GM21619 (cell line): Measurements from ENCODE around the gene NFATC1.
"Not testable (repeated sequence)": the region's sequence is repeated elsewhere in the genome, so short reads cannot be mapped to it uniquely, and the experiment has no call there.

ENCODE experiments used
- ATAC-seq: cut with Tn5 transposase; IDR thresholded peaks from one replicate; pipeline ENCODE4 v1.9.1; 2021; ENCODE audit not compliant: unreplicated experiment

The NFATC1 gene

DNA sequence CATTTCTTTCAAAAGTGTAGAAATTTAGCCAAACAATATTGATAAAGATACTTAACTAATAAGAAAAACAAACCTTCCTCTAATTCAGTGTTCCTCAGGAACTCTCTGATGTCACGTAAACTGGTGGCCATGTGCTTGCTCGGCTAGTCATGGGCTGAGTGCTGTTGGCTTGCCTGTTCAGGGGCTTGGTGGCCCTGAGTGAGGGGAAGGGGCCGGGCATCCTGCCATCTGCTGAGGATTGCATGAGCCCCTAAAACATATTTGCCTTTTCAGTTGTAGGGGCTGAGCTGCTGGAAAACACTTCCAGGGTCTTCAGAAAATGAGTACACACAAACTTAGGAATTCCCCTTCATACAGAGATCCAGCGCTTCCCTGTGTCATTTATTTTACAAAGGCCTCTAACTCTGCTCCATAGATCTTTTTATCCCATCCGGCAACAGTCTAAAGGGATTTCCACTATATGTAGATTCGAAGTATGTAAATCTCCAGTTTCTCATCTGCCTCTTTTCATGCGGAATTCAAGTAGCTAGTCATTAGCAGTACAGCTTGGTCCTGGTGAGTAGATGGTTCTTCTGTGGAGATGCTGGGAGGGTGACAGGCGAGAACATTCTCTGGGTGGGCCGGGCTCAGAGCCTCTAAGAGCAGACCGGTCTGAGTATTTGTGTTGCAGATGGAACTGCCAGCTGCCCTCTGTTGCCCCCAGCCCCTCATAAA is 20.1 kb upstream of the NFATC1 start:
- no peak for ATAC-seq

DNA sequence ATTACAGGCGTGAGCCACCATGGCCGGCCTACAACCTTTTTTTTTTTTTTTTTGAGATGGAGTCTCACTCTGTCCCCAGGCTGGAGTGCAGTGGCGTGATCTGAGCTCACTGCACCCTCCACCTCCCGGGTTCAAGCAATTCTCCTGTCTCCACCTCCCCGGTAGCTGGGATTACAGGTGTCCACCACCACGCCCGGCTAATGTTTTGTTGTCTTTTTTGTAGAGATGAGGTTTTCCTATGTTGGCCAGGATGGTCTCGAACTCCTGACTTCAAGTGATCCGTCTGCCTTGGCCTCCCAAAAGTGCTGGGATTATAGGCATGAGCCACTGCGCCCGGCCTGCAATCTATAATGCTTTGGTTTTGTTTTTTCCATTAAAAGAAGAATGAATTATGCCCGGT is 19.1 kb upstream of the NFATC1 start:
- not testable (repeated sequence) for ATAC-seq

DNA sequence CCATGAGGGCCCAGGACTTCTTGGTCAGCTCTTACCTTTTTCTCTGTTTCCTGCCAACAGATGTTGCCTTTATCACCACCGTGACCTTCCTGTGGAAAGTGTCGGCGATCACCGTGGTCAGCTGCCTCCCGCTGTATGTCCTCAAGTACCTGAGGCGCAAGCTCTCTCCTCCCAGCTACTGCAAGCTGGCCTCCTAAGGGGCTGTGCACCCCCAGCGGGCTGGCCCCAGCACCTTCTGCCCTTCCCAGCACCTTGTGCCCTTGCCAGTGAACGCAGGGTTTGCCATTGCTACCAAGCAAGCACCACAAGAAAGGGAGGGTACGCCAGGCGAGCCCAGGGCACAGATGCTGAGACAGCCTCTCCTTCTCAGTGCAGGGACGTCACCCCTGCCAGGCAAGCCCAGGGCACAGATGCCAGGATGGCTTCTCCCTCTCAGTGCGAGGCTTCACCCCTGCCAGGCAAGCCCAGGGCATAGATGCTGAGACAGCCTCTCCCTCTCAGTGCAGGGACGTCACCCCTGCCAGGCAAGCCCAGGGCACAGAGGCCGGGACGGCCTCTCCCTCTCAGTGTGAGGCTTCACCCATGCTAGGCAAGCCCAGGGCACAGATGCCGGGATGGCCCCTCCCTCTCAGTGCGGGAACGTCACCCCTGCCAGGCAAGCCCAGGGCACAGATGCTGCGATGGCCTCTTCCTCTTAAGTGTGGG is 18.4 kb upstream of the NFATC1 start:
- no peak for ATAC-seq

DNA sequence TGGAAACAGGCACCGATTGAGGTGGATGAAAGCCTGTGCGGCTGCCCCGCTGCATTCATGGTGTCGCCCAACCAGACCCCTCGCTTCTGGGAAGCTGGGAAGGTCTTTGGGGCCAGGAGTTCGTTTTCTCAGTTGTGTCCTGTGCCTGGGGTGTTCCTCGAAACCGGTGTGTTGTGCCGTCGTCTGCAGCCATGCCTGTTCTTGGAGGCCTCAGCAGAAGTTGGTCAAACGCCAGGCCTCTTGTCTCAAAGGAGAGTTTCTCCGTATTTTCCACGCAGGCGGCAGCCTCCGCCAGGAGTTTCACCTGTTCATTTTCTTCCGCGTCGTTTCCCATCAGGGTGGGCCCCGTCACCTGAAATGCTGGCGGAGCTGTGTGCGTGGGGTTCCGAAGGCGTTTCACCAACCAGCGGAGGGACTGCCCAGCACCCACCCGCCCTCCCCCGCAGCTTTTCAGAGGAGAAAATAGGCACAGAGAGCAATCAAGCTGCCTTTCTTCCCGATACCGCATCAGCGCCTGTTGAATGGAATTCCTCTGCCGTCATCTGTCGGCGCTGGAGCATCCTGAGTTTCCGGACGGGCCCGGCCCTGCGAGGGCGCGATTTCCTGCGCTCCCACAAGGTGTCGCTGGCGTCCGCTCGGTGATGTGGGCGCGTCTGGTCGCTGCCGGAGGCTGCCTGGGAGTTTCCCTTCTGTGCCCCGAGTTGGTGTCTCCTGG is 17.0 kb upstream of the NFATC1 start:
- peak; percentile 63 for ATAC-seq

DNA sequence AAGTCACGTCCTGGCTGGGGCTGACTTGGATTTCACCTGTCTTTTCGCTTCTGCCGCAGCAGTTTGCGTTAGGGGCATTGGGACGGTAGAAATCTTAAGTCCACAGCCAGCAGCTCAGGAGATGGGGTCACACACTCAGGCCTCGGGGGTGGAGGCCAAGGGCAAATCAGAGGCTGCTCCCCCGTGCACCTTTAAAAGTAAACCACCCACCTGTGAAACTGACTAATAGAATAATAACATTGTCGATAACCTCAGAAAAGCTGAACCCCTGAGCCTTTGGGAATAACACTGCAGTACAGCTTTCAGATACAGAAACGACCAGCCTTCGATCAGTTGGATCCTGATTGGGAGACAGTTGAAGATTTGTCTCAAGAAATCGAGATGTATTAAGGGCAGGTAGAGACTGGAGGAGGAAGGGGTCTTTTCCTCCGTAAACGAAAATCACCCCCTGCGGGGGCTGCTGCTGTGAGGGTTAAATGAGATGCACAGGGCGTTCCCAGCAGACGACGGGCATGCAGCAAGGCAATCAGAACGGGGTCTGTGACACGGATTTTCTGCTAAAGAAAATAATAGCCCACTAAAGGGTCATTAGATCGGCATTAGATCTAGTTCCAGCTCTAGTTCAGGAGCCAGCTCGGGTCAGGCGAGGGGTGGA is 16.4 kb upstream of the NFATC1 start:
- ATAC-seq: no peak

DNA sequence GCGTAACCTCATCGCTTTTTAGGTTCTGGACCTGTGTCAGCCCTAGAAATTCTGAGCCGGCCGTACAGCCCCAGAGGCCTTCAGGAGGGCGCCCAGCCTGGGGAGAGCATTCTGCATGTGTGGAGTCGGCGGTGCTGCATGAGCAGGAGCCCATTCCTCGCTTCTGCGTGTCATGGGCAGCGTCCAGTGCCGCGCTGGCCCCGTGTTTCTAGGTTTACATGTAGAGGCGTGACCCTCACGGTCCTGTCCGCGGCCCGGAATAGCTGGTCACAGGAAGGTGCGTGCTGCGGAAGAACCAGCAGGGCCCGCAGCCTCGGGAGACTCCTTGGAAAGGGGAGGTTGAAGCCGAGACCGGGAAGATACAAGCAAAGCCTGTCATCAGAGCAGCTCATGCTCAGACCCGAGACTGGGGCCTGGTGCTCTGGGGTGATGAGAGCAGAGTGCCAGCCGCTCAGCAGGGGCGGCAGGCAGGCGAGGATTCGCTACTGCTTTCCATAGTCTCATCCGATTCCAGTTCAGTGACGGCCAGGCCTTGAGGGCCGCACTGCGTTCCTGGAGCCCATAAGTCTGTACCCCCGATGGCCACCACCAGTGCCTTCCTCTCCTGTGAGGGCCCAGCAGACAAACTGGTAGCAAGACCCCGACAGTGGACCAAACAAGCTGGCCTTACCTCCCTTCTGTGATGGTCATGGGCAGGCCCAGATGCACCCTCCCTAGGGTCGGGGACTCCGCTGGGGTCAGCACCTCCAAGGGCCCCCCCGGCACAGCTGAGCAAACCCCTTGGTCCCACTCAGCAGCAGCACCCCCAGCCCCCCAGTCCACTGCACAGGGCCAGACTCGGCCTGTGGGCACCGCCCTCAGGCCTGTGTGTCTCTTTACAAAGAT is 15.6 kb upstream of the NFATC1 start:
- no peak for ATAC-seq

DNA sequence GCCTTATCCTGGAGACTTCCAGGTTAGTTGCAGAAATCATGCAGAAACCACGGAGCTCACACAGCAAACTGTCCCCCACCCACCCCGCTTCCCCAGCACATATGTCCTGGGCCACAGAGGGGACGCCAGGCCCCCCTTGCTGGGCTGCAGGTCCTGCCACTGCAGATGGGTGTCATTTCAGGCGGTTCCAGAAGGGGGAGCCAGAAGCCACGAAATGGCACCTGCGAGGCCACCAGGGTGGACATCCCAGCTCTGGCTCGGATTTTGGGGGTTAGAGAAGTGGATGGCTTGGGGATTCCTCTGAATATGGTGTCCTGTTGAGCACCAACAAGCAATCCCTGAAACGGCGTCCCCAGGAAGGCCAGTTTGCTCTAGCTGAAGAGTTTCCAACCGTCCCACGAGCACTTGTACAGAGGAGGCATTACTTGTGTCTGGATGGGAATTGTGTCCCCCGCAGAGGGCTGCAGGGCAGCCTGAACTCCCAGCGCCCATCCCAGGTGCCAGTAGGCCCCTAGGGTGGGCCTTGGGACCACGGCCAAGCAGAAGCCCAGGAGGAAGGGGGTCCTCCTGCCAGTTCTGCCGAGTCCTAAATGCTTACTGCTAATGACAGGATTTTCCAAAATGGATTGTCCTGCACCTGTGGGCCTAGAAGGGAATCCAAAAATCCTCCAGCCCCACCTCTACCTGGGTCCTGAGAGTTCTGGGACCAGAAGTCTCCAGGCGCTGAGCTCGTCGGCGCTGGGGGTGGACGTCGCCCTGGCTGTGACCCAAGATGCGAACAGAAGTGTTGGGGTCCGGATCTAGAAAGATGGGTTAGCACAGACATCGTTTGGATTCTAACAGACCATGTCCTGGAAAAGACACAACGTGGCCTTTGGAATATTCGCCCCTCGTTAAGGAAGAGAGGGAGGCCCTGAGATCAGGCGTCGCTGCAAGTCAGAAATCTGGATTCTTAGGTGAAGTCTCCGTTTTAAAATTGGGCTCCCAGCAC is 14.6 kb upstream of the NFATC1 start:
- no peak for ATAC-seq

DNA sequence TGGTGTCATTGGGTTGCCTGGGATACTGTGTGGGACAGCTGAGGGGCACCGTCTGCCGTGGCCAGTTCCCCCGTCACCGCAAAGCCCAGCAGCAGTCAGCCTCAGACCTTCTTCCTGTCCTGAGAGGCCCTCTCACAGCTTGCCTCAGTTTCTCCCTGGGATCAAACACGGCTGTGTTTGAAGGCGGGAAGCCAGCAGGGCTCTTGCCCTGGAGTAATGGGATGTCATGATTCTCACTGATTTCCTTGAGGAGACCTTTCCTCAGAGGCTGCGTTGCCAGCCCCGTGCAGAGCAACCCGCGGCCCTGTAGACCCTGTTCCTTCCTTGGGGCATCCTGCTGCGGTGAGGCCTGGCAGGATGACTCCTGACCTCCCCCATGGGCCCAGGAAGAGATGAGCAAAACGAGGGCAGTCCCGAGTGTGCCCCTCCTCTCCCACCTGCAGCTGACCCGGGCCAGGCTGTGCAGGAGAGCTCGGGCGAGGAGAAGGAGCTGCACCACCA is 13.9 kb upstream of the NFATC1 start:
- no peak for ATAC-seq

DNA sequence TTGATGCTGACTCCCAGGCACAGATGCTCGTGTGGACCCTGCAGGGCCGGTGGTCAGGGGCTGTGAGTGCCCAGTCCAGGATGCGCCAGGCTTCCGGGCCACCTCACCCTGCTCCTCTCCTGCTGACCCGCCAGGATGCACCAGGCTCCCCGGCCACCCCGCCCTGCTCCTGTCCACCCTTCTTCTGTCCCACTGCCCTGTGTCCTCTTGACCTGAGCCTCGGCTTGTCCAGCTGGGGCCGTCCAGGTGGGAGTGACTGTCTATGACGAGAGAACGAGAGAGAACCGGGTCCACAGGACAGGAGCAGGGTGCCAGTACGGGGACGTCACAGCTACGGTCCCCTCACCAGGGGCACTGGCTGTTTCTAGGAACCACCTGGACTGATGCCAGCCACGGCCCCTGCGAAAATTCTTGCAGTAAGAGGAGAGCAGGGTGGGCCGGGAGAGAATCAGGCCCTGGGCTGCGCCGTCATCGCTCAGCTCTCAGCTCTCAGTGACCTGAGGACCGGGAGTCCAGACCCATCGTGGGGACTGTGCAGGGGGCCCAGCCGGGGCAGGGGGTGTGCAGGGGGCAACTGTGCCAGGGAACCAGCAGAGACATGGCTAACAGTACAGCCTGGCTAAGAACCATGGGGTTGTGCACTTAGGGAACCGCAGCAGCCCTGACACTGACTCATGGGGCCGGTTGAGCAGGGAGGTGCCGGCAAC is 12.9 kb upstream of the NFATC1 start:
- ATAC-seq: no peak

DNA sequence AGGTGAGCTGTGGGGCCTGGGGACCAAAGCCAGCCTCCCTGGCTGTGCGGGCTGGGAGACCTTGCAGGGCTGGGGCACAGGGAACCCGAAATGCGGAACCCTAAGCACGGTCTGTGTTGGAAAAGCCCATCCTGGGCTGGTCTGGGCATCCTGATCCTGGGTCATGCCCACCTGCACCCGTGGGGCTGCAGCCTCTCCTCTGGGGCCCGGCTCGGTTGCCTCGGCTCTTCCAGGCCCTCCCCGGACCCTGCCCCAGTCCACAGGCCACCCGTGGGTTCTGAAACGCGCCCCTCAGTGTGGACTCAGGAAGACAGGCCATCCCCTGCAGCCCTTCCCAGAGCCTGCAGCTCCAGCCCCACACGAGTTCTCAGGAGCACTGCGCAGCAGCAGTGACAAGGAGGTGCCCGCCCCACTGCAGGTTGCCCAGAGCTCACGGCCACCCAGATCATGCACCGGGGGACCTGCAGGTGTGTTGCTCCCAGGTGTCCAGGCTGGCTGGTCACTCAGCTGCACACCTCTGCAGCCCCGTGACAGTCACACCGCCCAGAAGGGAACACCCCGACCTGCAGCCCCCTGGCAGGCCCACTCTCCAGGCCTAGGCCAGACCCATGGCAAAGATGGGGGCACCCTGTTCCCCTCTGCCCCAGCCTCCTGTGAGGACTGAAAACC is 12.2 kb upstream of the NFATC1 start:
- ATAC-seq: no peak

DNA sequence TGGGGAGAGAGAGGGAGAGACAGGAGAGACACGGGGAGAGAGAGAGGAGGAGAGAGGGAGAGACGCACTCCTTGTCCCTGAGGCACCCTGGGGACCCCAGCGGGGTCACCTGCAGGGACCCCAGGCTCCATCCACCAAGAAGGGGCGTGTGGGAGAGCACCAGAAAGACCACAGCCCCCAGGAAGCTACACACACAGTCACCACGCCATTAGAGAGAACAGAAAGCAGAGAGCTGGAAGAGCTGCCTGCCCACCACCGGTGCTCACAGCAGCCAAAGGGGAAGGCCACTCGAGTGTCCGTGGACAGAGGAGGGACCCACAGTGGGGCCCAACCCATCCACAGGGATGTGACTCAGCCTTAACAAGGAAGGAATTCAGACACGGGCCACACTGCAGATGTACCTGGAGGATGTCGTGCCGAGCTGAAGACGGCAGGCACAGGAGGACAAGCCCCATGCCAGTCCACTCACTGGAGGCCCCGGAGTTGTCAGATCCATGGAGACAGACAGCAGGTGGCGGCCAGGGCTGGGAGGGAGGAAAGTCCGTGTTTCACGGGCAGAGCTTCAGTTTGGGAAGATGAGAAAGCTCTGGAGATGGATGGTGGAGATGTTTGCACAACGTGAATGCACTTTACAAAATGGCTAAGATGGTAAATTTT is 11.5 kb upstream of the NFATC1 start:
- ATAC-seq: no peak

DNA sequence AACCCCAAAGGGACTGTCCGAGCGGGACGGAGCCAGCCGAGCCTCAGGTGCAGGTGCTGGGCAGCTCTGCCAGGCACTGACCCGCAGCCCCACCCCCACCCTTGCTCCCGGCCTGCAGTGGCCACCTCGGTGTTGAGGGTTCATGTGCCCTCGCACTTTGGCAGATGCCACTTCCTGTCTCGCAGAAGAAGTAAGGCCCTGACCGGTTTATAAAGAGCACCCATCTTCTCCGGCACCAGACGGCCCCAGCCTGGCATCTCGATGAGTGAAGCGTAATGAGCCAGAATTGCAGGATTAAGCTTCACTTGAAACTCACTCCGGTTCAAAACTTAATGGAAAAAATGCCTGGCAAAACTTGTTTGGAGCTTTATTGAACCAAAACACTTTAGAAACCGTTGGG is 10.9 kb upstream of the NFATC1 start:
- no peak for ATAC-seq

DNA sequence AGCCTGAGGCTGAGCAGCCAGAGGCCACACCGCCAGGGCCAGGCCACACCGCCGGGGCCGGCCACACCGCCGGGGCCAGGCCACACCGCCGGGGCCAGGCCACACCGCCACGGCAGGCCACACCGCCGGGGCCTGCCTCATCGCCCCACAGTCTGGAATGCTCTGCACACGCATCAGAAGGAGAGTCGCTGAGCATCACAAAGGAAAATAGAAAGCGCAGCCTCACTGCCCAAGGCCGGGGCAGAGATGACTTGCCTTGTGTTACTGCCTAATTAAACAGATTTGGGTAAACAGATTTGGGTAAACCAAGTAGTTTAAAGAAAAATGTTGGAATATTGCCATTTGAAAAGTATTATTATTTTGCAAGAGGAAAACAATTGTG is 10.4 kb upstream of the NFATC1 start:
- no peak for ATAC-seq

DNA sequence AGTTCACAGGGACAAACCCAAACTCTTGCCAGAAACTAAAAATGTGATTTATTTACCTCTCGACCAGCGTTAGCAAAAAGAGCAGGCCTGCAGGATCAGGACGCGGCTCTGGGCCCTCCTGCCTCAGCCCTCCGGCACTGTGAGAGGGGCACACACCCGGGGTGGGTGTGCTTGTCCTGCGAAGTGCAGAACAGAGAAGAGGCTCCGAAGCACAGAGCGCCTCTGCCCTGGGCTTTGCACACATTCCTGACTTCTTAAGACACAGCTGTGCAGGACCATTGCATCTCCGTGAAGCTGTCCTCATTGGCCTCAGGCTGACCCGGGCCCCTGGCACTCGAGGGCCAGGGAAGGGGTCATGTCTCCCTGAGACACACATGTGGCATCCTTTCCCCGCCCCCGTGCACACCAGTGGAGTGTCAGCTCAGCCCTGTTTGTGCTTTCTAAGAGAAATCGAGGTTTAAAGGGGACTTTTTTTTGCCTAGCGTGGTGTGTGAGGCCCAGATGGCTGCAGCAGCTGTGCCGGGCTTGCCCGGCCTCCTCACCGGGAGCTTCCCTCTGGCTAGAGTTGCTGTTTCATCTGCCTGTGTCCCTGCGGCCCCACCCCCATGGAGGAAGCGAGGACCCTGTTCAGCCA is 9.9 kb upstream of the NFATC1 start:
- ATAC-seq: no peak

DNA sequence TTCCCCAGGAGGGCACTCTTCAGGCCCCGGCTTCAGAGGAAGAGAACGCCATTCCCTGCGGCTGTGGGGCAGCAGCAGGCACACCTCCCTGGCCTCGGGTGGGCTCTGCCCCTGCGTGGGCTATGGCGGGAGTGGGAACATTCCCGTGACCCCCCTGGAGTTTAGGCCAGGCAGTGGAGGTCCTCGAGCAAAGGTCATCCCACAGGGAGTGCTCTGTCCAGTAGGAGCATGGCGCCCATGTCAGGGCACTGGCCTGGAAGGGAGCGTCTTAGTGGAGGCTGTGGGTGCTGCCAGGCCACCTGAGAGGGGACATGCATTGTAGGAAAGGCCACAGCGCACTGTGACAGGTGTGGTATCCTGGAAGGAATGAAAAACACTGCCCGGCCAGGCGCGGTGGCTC is 9.2 kb upstream of the NFATC1 start:
- no peak for ATAC-seq

DNA sequence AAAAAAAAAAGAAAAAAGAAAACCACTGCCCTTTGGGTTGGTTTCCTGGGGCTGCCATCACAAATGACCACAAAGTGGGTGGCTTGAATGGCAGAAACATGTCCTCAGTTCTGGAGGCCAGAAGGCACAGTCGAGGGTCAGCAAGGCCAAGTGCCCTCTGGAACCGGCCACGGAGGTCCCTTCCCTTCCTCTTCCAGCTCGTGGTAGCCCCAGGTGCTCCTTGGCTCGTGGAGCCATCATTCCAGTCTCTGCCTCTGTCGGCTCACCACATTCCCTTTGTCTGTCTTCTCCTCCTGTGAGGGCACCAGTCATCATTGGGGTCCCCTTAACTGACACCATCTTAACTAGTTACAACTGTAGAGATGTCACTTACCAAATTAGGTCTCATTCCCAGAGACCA is 8.5 kb upstream of the NFATC1 start:
- ATAC-seq: no peak

DNA sequence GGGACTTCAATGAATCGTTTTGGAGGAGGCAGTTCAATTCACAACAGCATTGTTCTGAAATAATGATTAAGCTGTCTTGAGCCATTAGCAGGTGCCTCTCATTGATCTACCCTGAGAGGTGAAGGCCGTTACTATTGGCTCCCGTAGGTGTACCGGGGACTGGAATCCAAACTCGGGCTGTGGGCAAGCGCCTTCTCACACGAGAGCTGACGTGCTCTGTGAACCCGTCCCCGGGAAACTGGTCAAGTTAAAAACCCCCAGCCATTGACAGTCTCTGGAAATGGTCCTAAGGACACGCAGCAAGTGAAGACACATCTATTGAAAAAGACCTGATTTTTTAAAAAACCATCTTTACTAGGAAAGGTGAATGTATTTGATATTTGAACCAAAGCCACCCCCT is 8.1 kb upstream of the NFATC1 start:
- no peak for ATAC-seq
